ENCODE data around the gene ACER2.

The ACER2 gene

DNA sequence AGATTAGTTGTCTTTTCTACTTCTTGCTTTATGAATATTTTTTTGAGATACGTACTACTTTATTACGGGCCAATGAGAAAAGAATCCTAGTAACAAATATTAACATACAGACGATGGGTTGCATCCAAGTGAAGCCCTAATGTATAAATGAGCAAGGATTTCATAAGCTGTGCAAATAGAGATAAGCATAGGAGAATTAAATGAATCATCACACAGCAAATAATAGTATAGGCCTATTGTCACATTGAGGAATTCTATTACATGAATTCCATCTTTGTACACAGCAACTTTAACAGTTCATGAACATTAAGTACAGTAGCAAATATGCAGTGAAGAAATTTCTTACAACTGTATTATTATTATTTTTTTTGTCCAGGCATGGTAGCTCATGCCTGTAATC lies 78.0 kb downstream of the ACER2 start:
- DNase-seq (ENCODE audit: low read depth in 2 of 2): no peak

DNA sequence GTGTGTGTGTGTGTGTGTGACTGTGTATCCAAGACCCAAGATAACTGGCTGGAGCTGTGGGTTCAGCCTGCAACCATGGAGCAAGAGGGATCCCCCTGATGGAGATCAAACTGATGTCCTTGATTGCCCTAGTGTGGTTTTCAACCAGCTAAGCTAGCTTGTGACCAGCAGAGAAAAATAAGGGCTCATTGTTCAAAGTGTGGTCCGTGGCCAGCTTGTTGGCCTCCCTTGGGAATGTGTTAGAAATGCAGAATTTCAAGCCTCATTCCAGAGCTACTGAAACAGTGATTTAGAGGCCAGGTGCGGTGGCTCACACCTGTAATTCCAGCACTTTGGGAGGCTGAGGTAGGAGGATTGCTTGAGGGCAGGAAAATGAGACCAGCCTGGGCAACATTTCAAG lies 79.9 kb downstream of the ACER2 start:
- DNase-seq (ENCODE audit: low read depth in 2 of 2): no peak

DNA sequence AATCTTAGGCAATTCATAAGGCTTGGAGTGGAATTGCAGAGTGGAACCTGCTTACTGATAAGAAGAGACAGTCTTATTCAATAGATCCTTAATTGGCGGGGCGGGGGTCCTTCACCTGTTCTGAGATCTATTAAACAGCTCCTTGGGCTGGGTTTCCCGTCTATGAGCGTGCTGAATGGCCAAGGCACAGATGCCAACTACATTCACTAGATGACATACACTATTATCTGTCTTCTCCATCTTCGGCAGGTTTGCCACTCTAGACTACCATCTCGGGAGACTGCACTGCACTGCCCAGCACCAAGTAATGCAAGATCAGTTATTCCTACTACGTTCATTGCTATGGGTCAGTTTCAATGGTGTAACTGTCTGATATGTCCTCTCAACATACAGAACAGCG lies 81.5 kb downstream of the ACER2 start:
- no peak for DNase-seq (ENCODE audit: low read depth in 2 of 2)

DNA sequence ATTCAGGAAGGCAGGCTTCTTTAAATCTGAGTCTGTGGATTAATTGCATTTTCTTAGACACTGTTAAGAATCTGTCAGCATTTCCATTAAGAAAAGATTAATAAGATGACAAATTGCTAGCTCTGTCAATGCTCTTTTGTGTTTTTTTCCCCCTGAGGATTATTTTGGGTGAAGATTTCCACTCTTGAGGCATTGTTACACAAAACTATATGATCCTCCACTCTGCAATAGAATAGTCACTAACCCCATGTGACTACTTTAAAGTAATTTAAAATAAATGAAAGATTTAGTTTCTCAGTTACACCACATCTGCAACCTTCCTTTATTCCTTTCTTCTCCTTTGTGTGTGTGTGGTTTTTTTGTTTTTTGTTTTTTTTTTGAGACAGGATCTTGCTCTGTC lies 82.0 kb downstream of the ACER2 start:
- DNase-seq (ENCODE audit: low read depth in 2 of 2): no peak

DNA sequence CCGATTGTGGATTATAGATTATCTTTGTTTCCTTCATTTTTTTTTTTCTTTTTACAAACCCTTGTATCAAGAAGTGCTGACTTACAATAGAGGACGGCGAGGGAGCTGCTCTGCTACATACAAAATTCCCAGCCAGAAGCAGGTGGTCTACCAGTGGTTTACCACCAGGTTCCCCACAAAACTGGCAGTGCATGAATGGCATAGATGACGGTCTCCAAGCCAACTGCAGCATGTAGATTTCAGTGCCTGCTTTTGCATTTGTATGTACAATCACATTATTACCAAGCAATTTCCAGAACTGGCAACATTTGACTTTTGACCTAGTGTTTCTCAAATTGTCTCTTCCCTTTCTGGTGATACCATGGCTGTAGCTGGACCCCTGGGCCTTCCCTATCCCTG lies 84.0 kb downstream of the ACER2 start:
- DNase-seq (ENCODE audit: low read depth in 2 of 2): no peak

DNA sequence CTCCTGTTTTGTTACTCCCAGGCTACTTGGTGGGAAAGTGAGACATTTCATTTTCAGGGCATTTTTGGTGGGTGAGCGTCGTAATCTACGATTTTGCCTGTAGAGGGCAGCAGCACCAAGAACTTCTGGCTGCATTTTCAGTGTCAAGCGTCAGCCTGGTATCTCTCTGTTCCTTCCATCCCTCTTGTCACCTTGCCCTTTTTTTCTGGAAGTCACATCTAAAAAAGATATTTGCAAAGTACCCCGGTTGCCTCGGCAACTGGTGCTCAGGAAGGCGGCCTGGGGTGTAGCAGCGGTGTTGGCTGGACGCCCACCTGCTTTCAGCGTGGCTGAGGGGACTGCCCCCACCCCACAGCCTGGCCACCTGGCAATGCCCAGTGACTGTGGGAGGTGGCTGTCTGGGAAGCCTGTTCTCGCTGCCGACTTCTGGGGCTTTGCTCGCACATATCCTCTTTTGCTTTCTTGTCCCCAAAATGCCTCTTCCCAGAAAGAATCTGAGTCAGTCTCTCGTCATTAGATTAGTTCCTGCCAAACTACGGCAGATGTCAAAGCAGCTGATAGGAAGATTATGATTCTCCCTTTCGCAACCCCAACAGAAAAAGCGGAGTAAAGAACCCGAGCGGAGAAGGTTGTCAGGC lies 84.5 kb downstream of the ACER2 start:
- no peak for DNase-seq (ENCODE audit: low read depth in 2 of 2)

DNA sequence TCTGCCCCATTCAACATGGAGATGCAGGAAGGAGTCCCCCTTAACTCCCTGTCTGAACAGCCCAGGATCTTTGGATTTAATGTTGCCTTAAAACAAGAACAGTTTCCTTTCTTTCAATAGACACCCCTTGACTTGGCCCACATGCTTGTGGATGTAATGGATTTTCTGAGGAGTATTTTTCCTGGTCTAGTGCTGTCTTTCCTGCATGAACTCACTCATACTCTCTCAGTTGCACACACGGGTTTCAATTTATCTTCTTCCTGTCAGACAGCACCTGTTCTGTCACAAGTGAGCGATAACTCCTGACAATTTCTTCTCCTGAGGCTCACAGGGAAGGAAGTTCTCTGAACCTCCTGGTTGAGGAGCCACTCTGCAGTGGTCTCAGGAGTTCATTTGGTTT lies 85.1 kb downstream of the ACER2 start:
- DNase-seq (ENCODE audit: low read depth in 2 of 2): no peak

DNA sequence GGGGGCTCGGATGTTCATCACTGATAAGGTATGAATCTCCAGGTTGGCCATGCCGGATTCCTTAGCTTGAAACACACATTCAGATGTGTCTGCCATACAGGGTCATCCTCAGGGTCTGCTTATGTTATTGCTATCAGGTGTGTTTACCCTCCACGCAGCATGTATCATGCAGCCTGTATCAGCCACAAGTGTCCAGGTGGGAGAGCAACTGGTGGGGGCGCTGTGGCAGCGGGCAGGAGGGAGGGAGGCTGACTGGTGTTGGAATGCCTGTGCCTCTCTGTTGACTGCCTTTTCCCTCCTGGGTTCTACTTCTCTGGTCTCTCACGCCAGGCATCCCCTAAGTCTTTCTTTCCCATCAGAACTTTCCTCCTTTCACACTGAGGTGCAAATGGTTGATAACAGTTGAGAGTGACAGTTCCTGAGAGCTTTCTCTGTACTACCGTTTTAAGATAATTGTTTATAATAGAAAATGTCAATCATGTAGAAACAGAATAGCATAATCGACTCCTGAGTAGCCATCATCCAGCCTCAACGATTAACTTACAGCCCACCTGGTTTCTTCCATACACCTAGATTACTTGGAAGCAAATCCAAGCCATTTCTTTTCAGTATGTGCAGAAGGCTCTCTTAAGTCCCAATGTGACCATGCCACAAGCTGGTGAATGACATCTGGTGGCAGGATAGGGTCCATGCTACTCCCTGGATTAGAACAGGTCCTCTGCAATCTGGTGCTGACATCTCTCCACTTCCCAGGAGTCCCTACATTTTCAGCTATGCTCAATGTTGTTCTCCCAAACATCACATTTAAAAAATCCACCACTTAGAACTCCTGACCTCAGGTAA lies 86.6 kb downstream of the ACER2 start:
- no peak for DNase-seq (ENCODE audit: low read depth in 2 of 2)

DNA sequence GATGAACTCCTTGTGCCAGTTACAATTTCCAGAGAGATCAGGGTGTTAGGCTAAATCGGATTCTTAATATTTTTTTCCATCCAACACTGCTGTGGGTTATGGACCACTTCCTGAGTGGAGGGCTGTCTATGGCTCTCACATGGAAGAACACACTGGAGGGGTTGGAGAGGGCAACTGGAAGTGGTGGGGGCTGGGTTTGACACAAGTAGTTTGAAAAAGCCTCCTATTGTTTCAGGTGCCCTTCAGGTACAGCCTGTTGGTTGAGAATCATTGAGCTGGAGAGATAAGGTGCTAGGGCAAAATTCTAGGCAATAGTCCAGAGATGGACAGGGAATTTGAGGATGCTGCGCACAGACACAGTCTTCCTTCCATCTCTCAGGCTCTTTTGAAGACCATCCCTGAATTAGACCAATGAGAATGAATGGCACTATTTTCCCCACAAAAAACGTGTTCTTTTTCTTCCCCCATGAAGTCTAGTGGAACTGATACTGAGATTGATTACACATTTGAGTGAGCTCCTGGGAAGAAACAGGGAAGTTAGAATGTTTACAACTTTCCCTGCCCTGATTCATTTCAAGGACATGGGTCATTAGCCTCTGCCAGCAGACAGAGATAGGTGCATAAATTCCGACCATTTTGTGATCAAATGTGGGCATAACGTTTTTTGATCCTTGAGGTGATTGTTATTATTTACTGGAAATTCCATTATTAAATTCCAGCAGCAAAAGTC lies 87.7 kb downstream of the ACER2 start:
- DNase-seq (ENCODE audit: low read depth in 2 of 2): no peak

DNA sequence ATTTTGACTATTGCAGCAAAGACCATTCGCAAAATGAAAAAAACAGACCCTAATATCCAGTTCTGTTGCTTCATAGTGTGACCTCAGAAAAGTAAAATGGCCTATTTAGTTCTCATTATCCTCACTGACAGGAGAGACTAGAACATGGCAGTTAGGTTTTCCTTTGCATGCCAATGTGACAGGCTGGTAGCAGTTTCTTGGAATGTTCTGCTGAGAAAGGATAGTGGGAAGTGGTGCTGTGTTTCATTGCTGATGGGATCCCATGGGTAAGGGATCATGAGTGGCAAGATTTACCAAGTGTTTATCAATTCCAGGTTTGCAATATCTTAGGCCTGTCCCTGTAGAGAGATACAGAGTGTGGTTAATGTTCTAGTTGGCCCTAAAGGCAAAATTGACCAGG lies 88.5 kb downstream of the ACER2 start:
- no peak for DNase-seq (ENCODE audit: low read depth in 2 of 2)

DNA sequence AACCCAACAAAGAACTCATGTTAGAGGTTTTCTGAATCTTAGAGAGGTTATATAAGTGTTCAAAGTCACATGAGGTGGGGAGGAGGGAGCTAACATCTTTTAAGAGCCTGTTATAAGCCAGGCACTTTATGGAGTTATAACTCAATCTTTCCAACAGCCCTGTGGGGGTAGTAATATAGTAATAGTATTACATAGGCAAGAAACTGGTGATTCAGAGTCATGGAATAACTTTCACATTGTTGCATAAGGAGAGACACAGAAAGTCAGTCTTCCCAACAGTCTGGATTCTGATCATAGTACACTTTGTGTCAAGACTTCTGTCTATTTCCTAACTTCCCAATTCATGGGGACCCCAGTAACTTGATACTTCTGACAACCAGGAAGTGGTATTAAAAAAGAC lies 89.2 kb downstream of the ACER2 start:
- no peak for DNase-seq (ENCODE audit: low read depth in 2 of 2)
